GM19035 (cell line): ENCODE results near the gene P2RY8.
"Not testable (repeated sequence)": the region's sequence is repeated elsewhere in the genome, so short reads cannot be mapped to it uniquely, and the experiment has no call there.

Experiments used
- ATAC-seq: cut with Tn5 transposase; IDR thresholded peaks from one replicate; pipeline ENCODE4 v1.9.1; 2021; ENCODE audit not compliant: unreplicated experiment

Gene P2RY8

GRCh38 chrX:1545776-1546408, 8.9 kb upstream of the P2RY8 start:
- no peak for ATAC-seq

DNA sequence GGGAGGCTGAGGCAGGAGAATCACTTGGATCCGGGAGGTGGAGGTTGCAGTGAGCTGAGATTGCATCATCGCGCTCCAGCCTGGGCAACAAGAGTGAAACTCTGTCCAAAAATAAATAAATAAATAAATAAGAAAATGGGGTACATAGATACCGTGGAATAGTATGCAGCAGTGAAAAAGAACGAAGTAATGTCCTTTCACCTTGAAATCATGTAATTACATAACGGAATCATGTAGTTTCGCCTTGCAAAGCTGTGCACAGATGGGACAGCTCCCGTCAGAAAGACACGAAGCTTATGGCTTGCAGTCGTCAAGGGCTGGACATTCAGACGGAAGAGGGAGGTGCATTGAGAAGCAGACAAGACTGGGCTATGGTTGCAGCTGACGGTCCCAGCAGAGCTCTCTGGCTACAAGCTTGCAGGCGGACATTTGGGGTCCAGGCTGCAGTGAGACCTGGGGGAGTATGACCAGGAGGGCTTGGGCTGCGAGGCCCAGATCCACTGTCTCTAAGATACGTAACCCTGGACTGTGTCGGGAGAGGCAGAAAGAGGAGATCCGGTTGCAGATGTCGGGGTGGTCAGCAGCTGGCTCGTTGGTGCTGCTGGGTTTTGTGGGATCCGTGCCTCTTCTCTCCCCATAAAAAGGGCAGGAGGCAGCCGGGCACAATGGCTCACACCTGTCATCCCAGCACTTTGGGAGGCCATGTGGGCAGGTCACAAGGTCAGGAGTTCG, 6.2 kb upstream of the P2RY8 start:
- ATAC-seq: no peak

DNA sequence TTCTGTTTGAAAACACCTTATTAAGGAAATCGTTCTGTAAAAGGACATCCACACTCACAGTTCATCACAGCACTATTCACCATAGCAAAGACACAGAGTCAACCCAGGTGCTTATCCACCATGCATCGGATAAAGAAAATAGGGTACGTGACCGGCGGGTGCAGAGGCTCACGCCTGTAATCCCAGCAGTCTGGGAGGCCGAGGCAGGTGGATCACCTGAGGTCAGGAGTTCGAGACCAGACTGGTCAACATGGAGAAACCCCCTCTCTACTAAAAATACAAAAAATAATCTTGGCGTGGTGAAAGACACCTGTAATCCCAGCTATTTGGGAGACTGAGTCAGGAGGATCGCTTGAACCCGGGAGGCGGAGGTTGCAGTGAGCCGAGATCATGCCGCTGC, 2.2 kb upstream of the P2RY8 start:
- ATAC-seq: not testable (repeated sequence)

DNA sequence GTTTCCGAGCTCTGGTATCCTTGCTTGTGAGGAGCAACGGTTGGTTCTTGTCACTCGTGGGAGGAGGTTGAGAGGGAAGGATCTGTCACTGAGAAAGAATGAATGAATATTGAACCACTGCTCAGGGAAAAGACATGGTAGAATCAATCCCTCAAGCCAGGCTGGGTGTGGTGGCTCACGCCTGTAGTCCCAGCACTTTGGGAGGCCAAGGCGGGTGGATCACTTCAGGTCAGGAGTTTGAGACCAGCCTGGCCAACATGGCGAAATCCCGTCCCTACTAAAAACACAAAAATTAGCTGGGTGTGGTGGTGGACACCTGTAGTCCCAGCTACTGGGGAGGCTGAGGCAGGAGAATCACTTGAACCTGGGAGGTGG, 718 bp upstream of the P2RY8 start:
- not testable (repeated sequence) for ATAC-seq

GRCh38 chrX:1536712-1537030, 314 bp downstream of the P2RY8 start:
- peak; percentile 11 for ATAC-seq

- ATAC-seq: no peak
Observed at GRCh38 chrX:1535241-1536041, 1.5 kb downstream of the P2RY8 start.

GRCh38 chrX:1534301-1535168, 2.5 kb downstream of the P2RY8 start:
- no peak for ATAC-seq

DNA sequence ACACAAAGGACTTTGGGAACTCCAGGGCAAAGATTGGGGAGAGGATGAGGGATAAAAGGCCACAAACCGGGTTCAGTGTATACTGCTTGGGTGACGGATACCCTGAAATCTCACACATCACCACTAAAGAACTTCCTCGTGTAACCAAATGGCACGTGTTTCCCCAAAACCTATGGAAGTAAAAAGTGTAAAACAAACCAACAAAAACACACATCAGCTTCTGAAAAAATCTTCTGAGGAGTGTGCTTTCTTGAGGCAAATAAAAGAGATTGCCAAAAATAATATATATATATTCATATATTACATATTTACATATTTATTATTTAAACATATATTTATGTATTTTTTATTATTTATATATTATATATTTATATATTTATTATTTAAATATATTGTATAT, 3.9 kb downstream of the P2RY8 start:
- no peak for ATAC-seq

DNA sequence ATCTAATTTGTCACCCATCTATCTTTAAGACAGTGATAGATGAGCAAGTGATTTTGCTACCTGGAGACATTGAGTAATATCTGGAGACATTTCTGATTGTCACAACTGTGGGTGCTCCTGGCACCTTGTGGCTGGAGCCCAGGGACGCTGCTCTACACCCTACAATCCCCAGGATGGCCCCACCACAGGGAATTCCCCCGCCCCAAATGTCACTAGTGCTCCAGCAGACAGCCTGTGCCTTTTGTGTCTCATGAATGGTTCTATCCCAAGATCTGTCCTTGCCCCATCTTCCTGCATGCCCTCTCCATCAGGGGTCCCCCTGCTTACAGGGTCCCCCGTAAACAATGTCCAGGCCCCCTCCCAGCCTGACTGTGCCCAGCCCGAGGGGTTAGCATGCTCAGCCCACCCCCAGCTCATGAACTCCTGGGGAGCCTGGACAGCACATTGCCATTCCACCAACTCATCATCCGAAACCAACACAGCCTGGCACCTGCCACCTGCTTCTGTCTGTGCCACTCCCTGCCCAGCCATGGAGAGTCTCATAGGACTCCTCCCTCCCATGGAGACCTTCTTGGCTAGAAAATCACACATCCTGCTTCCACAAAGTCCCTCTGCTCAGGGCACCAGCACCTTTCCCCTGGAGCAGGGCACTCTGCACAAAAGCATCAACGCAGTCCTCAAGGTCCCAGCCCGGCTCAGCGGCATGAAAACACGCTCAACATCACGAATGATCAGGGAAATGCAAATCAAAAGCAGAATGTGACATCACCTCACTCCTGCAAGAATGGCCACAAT, 5.7 kb downstream of the P2RY8 start:
- ATAC-seq: no peak

GRCh38 chrX:1529756-1530155, 7.2 kb downstream of the P2RY8 start:
- no peak for ATAC-seq

- ATAC-seq: no peak
Observed at GRCh38 chrX:1529328-1529727, 7.7 kb downstream of the P2RY8 start.

DNA sequence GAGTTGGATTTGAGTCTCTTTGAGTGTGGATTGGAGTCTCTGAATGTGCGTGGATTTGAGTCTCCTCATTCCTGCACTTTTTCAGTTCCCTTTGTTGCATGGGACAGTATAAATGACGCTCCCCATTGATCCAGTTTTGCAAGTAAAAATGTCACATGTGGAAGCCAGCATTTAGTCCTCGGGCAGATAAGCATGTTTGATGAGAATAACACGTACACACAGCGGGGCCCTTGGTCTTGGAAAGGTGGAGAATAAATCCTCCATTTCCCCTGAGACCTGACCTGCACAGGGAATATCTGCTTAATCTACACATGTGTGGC, 8.1 kb downstream of the P2RY8 start:
- no peak for ATAC-seq

- no peak for ATAC-seq
Observed at GRCh38 chrX:1528186-1528883, 8.7 kb downstream of the P2RY8 start.

DNA sequence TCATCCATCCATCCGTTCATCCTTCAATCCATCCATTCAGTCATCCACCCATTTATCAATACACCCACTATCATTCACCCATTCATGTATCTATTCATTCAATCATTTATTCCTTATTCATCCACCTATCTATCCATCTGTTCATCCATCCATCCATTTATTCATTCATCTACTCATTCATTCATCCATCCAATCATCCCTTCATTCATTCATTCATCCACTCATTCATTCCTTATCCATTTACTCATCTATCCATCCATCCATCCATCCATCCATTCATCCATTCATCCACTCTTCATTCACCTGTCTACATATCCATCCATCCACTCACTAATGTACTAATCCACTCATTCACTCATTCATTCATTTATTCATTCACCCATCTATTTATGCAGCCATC, 9.5 kb downstream of the P2RY8 start:
- no peak for ATAC-seq

GRCh38 chrX:1526565-1526964, 10.4 kb downstream of the P2RY8 start:
- no peak for ATAC-seq

- no peak for ATAC-seq
Observed at GRCh38 chrX:1525583-1526355, 11.2 kb downstream of the P2RY8 start.

DNA sequence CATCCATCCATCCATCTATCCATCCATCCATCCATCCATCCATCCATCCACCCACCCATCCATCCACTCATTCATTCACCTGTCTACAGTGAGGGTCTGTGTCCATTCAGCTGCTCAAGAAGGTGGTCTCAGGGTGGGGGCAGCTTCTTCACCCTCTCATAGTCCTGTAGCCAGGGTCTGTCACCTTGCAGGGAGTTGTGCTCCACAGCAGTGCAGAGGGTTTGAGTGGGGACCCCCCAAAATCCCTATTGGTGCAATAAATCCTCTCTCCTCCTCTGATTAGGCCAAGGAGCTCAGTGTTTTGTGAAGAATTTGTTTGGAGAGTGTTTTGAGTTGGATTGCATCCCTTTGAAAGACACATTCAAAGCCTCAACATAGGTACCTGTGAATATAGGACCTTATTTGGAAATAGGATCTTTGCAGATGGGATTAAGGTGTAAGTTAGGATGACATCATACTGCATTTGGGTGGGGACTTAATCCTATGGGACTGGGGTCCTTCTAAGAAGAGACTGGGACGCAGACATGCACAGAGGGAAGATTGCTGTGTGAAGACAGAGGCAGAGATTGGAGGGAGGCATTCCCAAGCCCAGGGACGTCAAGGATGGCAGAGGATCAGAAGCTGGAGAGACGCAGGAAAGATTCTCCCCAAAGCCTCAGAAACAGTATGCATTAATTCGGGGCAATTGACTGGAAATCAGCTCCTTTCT, 12.0 kb downstream of the P2RY8 start:
- ATAC-seq: no peak

DNA sequence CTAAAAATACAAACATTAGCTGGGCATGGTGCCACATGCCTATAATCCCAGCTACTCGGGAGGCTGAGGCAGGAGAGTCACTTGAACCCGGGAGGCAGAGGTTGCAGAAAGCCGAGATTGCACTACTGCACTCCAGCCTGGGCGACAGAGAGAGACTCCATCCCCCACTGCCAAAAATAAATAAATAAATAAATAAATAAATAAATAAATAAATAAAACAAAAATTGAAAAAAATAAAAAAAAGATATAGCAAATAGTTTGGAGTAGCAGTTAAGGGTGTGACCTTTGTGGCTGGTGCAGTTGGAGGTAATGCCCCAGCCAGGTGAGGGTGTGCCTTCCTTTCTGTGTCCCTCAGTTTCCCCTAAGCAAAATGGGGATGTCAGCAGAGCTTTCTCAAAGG, 14.1 kb downstream of the P2RY8 start:
- not testable (repeated sequence) for ATAC-seq
